COLO829 (cell line): Measurements from ENCODE around the gene NPAS1.

Experiments
- DNase-seq: peaks from one replicate; pipeline ENCODE4 v3.0.0; 2012; ENCODE audit warnings: low spot score

Gene NPAS1, protein sequence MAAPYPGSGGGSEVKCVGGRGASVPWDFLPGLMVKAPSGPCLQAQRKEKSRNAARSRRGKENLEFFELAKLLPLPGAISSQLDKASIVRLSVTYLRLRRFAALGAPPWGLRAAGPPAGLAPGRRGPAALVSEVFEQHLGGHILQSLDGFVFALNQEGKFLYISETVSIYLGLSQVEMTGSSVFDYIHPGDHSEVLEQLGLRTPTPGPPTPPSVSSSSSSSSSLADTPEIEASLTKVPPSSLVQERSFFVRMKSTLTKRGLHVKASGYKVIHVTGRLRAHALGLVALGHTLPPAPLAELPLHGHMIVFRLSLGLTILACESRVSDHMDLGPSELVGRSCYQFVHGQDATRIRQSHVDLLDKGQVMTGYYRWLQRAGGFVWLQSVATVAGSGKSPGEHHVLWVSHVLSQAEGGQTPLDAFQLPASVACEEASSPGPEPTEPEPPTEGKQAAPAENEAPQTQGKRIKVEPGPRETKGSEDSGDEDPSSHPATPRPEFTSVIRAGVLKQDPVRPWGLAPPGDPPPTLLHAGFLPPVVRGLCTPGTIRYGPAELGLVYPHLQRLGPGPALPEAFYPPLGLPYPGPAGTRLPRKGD

DNA sequence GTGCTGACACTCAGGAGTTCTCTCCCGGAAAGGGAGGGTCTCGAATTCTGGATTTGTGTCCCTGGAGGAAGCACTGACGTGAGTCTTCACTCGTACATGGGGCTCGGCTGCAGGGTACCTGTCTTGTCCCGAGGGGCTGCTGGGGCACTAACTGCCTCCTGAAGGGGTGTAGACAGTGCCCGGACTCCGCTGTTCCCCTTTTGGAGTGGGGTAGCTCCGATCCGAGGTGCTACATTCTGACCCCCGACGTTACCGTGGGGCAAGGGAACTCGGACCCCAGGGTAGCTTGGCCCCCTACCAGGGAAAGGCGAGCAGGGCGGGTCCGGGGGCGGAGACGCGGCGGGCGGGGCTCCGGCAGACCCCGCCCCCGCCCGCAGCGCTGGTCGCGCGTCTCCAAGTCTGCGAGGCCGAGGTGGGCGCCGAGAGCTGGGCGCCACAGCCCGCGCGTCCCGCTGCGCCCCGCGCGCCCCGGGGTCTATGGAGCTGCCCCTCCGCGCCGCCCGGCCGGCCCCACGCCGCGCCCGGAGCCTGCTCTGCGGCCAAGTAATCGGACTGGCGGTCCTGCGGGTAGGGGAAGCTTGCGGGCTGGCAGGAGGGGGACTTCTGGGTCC lies at the start of gene NPAS1:
Gene NPAS1 (plus strand): TSS at position 407 of the 611 bp plus-strand sequence. CDS start 1,211 bp downstream, outside the sequence.
- no peak for DNase-seq

DNA sequence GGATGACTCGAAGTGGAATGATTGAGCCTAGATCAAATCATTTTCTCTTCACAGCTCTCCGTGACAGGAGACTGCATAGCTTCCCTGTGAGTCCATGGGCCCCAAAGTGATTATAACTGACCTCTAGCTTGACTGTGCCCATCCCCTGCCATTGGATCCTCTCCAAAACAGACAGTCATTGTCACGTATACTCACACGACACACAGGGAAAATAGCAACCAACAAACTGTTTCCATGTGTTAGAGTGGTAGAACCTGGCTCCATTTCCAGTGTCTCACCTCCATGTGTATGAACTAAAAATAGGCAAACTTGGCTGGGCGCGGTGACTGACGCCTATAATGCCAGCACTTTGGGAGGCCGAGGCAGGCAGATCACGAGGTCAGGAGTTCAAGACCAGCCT lies 48.8 kb upstream of the NPAS1 start:
- DNase-seq = no peak

DNA sequence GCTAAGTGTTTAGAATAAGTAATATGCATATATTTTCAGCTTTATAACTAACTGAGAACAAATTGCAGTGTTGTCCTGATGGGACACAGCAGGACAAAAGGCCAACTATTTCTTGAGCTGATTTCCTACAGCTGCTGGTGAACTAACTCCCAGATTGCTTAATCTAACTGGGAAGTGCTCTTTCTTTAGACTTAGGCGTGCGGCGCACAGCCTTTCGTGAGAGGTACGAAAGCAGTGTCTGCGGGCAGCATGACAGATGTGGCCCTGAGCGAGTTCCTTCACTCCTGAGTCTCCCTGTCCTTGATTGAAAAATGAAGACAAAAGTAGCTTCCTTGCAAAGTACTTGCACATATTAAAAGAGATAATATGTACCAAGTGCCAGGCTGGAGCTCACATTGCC lies 47.3 kb upstream of the NPAS1 start:
- DNase-seq = no peak

DNA sequence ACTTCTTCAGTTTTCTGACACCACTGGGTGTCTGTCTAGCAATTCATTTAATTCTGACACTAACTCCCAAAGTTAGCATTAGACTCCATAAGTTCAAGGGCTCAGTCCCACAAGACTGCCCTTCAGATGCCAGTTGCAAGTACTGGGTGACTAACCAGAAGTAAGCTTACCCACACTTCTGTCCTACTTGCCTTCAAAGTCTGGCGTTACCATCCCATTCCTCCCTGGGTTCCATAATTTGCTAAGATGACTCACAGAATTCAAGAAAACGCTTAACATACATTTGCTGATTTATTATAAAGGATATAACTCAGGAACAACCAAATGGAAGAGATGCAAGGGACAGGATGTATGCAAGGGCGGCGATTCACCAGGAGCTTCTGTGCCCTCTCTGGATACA lies 45.5 kb upstream of the NPAS1 start:
- DNase-seq = no peak

DNA sequence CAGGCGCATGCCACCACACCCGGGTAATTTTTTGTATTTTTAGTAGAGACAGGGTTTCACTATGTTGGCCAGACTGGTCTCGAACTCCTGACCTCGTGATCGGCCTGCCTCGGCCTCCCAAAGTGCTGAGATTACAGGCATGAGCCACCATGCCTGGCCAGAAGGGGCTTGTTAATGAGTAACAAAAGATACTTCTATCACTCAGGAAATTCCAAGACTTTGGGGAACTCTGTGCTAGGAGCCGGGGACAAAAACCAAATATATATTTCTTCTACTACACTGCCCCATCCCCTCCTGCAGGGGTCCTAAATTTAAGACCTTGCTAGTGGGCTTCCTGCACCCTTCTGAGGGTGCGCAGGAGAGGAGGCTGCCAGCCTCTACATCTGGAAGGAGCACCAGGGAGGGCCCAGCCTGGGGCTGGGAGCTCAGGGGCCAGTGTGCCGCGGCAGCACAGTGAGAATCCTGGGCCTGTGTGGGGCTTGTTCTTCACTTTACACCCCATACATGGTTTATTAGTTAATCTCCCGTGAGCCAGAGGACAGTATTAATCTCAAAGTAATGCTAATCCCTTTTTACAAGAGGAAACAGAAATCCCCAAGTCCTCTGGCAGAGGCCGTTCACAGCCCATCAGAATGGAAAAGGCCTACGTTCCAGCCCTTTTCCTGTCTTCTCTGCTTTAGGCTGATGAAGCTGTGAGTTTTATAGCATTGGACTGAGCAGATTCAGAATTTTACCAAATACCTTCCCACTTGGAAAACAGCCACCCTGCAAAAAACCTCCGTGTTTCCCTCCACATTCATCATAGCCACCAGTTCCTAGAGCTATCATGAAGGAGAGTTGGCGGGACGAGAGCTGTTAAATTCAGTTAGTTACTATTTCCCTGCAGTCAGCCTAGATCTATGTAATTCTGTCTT lies 44.4 kb upstream of the NPAS1 start:
- no peak for DNase-seq

DNA sequence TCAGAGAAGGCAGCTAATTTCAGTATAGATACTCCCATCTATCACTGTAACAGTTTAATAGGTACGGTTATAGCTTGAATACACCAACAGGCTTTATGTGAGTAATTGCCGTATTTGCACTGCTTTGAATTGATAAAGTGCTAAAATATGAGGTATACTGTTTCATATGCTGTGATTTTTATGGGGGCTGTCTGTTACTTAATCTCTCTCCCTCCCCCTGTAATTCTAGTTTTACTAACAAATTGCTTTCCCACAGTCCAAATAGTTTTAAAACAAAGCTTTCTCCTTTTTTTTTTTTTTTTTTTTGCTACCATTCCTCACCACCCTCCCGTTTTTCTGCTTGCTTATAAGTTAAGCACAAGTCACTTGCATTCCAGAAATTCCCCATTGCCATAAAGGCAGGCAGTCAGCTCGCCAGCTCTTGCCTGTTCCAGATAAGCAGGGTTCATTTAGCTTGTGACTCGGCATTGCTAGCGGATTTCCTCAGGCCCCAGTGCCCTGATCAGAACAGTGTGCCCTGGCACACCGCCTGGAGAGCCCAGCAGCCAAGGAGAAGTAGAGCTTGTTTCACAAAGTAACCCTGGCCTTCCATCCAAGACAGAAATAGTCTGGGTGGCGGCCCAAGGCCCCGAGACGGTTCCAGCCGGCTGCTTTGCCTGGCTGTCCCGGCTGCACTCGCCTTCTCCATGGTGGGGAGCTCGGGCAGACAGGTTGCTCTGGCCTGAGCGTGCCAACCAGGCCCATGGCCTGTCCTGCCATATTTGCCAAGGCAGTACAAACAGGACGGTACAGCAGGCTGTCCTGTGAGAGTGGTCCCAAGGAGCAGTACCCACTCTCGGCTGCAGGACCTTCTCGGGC lies 43.5 kb upstream of the NPAS1 start:
- peak; percentile 65 for DNase-seq

DNA sequence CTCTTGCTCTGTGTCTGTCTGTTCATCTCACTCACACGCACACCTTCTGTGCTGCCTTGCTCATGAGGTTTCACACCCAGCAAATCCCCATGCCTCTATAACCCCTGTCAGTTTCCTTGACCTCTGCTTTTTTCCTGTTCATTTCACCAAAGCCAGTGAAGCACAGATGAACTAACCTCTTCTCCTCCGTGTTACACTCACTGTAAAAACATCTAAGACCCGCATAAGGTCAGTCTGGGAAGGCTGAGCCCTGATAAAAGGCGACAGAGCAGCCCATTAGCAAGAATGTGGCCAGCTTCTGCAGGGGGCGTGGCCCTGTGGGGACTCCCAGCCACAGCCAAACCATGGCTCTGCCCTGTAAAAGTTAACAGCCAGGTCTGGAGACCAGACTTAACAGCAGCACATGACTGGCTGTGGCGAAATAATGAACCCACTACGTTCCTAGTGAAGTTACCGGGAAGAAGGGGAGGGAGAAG lies 42.8 kb upstream of the NPAS1 start:
- no peak for DNase-seq

DNA sequence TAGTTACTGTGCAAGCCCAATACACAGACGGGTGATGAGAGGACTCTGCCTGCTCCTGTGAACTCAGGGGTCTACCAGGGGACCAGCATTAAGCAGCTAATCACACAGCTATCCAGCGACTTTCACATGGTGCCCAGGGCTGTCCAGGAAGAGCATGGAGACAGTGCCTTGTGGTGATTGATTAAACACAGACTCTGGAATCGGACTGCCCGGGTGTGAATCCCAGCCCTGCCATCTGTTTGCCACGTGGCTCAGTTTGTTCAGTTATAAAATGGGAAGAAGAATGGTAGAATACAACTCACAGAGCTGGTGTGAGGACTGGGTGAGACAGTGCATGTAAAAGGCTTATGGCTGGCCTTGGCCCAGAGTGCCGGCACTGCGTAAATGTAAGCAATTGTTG lies 42.1 kb upstream of the NPAS1 start:
- no peak for DNase-seq

DNA sequence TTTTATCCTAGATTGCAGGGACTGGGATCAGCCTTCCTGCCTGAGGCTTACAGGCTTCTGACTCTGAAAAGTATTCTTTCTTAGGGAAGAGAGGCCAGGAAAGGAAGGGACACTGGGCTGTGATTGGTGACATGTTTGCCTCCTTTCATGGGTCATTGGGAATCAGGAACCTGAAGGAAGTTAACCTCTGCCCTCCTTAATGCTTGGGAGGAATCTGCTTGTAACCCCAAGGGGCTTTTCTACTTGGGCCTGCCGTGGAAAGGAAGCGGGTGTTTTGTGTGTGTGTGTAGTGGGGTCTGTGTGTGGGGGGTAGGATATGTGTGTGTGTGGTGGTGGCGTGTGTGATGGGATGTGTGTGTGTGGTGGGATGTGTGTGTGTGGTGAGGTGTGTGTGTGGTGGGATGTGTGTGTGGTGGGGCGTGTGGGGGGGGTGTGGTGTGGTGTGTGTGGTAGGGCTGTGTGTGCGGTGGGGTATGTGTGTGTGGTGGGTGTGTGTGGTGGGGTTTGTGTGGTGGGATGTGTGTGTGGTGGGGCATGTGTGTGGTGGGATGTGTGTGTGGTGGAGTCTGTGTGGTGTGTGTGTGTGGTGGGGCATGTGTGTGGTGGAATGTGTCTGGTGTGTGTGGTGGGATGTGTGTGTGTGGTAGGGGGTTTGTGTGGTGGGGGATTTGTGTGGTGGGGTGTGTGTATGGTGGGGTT lies 41.3 kb upstream of the NPAS1 start:
- DNase-seq = no peak

DNA sequence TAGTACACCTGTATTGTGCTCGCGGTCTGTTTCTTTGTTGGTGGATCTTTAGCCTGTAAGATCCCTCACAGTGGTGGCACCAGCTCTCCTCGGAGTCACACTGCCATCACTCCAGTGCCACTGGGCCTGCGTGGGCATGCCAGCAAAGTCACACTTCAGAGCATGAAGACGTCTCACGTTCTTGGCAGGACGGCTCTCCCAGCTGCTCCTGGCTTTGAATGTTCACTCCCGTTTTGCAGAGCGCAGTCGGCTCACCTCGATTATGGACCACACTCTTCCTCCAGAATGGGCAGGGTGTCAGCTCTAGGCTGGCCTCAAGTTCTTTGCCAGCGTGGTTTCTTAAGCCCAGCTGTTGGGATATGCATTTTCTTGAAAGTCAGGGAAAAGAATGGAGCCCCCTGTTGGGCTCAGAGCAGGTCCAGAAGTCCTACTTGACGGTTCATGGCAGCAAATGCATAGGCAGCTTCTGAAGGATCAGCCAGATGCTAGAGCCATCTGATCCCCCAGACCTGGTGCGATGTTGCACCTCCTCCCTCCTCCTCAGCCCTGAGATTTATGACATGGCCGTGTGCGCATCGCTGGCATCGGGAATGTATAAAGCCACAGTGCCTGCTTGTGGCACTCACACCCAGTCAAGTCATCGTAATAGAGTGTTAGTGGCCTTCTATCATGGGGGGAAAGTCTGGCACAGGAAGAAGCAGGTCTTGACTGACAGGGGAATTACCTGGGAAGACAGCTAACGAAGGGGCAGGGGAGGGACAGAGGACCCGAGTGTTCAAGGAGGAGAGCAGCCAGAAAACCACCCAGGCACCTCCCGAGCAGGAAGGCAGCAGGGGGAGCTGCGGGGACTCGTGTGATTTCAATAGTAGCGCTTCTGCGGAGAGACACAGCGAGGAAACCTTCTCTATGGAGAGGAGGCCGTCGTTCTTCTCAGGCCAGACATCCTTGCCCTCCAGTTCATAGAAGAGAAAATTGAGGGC lies 40.2 kb upstream of the NPAS1 start:
- no peak for DNase-seq

DNA sequence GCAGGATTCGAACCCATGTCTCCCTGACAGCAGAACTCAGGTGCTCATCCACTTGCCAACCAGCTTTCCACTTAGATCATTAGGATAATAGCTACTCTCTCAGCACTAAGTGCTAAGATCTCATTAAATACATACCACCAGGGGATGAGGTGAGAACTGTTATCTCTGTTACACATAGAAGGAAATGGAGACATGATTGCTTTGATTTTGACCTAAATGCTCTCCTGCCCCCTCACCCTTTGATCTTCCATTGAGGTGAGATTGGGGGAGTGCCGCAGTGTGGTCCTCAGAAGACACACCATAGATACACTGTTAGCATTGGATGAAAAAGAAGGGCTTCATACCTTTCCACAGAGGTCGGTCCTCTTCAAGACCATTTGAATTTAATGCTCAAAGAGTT lies 38.9 kb upstream of the NPAS1 start:
- DNase-seq = no peak

DNA sequence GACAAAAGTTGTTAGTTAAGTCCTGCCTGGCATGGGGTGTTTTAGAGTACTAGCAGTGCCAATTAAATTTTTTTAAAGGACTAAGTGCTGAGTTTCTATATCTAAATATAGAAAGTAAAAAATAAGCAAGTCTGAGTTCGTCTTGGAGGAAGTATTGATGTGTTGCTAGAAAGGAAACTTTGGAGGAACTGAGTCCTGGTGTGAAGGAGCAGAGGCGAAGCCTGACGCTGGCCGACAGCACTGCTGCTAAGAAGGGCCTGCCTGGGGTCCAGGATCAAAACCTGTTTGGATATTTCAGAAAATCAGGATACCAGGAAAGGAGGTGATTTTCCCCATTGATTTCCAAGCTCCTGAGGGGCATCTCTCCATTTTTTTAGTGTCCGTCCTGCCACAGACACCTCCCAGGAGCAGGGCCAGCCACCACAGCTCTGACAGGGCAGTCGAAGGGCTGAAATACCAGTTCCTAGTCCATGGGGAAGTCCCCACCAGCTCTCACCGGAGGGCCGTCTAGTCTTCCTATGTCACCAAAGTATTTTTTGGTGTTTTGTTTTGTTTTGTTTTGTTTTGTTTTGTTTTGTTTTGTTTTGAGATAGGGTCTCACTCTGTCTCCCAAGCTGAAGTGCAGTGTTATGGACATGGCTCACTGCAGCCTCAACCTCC lies 38.2 kb upstream of the NPAS1 start:
- DNase-seq = no peak

DNA sequence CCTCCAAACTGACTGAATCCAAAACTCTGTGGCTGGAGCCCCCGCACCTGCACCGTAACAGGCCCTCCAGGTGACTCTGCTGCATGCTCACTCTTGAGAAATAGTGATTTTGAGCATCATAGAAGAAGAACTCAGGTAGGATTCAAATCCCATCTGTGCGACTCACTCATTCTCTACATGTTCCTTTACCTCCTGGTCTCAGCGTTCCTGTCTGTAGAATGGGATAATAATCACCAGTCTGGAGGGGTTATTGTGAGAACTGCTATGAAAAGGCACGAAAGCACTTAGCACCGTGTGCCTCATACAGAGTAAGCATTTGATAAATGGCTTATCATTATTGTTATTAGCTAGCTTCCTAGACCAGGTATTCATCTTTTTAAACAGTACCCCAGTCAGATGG lies 36.5 kb upstream of the NPAS1 start:
- DNase-seq = no peak

DNA sequence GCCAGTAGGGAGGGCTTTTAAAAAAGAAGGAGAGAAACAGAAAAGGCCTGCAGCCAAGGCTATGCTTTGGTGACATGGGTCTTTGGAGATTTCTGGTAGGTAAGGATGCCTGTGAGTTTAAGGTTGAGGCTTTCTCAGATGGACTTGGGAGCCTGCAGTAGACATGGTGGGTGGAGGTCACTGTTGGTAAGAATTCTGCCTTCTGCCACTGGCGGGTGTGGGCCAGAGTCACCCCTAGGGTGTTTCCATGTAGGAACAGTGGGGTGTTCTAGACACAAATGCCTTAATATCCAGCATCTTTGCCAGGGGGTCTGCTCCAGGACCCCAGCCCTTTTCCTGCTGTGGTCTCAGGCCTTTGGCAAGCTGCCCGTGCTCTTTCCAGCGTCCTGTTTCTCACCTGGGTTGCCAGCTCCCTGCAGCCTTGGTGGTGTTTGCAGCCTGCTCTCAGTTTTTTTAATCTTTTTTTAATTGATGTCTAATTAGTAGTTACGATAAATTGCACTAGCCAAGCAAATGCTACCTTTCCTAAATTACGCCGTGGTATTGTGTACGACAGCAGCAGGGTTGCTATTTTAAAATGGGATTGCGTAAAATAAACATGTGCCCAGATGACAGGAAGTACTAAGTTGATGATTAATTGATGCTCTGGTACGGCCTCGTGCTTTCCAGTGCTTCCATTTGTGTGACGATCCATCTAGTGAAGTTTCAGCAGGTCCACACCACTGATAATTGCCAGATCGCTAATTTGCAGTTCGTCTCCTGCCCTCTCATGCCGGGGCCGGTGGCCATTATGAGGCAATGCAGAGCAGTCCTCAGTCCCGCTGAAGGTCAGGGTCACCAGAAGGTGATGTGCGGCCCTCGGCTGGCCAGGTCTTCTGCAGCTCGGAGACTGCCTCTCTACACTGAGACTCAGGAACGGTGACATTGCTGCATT lies 35.3 kb upstream of the NPAS1 start:
- DNase-seq = no peak

DNA sequence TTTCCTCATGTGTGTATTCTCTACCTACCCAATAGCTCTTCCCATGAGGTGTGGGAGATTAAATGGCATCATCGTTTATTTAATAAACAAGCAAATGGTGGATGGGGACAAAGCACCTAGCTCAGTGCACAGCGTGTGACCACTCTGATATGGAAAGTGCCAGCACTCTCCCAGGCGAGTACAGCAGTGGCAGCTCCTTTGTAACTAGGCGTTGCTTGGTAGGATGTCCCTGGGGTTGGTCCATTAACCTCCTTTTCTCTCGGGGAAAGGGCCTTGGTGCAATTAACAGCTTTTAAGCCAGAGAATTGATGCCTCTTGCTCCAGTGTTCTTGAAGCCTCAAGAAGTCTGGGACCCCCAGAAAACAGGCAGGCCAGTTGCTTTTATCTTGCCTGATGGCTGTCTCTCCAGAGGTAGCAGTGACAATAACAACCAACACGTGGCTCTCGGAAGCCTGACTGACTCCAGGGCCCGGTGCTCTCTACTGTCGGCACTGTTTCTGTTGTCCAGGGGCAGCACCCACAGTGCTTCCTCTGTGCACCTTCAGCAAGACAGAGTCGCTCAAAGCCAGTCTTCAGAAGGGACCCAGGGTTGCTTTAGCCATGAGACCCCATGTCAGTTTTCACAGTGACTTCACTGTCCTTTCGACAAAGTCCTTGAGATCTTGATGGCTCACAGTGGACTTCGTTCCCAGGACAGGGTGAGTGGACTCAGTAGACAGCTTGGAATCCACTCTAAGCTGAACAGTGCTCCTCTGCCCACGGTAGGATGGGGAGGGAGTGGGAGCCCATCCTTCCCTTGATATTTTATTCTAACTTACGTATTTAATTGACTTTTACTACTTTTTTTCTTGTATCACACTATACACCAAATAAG lies 33.9 kb upstream of the NPAS1 start:
- no peak for DNase-seq

DNA sequence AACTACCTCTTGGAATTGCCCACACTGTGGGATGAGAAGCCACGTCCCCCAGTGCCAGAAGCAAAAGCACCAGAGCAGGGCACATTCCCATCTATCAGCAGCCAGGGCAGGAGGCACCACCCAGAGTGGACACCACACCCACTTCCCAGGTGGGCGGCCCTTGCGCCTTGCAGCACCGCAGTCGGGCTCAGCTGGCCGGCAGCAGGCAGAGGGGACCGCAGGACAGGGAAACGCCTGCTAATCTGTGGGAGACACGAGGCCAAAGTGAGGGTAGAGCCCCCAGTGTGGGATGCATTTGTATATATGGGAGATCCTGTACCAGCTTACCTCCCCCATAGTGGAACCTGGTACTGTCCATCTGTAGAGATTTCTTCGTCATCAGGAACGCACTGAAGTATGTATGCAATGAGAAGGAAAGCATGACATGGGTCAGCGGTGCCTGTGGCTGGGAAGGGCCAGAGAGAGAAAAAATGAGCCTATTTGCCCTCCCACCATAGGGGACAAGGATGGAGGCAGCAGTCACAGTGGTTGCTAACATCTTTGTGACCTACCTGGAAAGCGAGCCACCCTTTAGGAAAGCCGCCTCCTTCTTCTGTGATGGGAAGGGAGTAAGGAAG lies 30.9 kb upstream of the NPAS1 start:
- DNase-seq = no peak
